Measurements from ENCODE around the gene LIM2. TPM values are rescaled to one million over a fixed set of nuclear protein-coding genes. Genes with fewer than 3 reads are reported as not detected.

The LIM2 gene
- total and polyA plus RNA-seq, 2 experiments from 2014 or later = not detected

DNA sequence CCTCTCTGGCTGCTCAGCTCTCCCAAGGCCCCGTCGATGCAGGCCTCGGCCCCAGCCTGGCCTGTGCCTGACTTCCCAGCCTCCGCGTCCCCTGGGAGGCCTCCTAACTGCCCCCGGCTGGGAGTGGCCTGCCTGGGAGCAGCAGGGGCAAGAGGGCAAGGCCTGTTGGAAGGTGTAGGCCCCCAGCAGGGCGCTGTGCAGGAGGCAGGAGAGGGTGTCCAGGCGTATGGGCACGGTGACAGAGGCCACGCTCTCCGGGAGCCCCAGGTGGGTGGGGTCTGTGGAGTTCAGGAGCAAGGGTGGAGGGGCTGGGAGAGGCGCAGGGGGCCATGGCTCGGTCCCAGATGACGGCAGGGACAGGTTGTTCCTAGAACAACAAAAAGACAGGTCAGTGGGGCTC lies 1.4 kb upstream of the LIM2 start:
- 92% methylated on average over 11 of the region's 14 CpGs for WGBS (ENCODE audit: low lambda C conversion rate, missing lambda C conversion rate)
- H3K9me2 ChIP-seq (replicated peaks; ENCODE audit: insufficient read depth) = no peaks in the 10 kb centered on the region
- H3K27me3 ChIP-seq = no peaks in the 10 kb centered on the region
- H4K20me1 ChIP-seq (ENCODE audit: insufficient read depth, poor library complexity, severe bottlenecking) = no peaks in the 10 kb centered on the region
- H3K9me3 ChIP-seq (ENCODE audit: low read depth) = no peaks in the 10 kb centered on the region
- no peaks in the 10 kb centered on the region for H3K79me2 ChIP-seq
- H3K4me3 ChIP-seq = no peak overlapping the region
- H3K4me1 ChIP-seq (ENCODE audit: insufficient read depth) = no peaks in the 10 kb centered on the region
- H2AFZ ChIP-seq = no peak overlapping the region
- no peak for DNase-seq (ENCODE audit: low spot score)
- TF ChIP-seq EZH2phosphoT487 (IDR thresholded peaks at IDR 0.05; ENCODE audit: low read depth, severe bottlenecking, unreplicated experiment) (no peak), EZH2 (IDR thresholded peaks at IDR 0.05; ENCODE audit: borderline replicate concordance) (no peak)
- TF ChIP-seq, protein P1, sequence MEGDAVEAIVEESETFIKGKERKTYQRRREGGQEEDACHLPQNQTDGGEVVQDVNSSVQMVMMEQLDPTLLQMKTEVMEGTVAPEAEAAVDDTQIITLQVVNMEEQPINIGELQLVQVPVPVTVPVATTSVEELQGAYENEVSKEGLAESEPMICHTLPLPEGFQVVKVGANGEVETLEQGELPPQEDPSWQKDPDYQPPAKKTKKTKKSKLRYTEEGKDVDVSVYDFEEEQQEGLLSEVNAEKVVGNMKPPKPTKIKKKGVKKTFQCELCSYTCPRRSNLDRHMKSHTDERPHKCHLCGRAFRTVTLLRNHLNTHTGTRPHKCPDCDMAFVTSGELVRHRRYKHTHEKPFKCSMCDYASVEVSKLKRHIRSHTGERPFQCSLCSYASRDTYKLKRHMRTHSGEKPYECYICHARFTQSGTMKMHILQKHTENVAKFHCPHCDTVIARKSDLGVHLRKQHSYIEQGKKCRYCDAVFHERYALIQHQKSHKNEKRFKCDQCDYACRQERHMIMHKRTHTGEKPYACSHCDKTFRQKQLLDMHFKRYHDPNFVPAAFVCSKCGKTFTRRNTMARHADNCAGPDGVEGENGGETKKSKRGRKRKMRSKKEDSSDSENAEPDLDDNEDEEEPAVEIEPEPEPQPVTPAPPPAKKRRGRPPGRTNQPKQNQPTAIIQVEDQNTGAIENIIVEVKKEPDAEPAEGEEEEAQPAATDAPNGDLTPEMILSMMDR (IDR thresholded peaks at IDR 0.05; ENCODE audit: poor library complexity) = no peak
- no peaks in the 10 kb centered on the region for H3K36me3 ChIP-seq (replicated peaks; ENCODE audit: insufficient read depth, low read depth)
- H3K27ac ChIP-seq = no peak overlapping the region
- H3K4me2 ChIP-seq = no peak overlapping the region

DNA sequence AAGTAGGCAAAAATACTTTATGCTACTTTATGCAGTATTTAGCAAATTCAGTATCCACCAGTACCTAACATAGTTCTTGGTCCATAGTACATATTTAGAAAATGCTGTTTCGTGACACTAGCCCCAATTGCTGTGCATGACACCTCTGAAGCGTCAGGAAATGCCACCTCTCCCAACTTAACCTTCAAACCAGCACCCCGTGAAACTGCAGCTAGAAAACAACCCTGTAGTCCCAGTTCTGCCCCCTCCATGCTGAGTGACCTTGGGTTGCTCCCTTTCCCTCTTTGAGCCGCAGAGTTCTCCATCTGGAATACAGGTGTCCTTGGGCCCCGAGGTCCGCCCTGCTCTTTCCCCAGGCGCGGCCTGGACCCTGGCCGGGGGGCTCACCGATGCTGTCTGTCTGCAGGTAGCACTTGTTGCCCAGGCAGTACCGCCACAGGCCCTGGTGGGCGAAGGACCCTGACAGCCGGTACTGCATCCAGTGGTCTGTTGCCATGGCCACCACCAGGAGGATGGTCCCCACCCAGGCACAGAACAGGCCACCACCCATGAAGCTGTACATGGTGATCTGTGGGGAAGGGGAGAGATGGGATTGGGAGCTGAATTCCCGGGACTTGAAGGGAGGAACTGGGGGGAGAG lies 773 bp downstream of the LIM2 start:
- no peak overlapping the region for H3K4me2 ChIP-seq

DNA sequence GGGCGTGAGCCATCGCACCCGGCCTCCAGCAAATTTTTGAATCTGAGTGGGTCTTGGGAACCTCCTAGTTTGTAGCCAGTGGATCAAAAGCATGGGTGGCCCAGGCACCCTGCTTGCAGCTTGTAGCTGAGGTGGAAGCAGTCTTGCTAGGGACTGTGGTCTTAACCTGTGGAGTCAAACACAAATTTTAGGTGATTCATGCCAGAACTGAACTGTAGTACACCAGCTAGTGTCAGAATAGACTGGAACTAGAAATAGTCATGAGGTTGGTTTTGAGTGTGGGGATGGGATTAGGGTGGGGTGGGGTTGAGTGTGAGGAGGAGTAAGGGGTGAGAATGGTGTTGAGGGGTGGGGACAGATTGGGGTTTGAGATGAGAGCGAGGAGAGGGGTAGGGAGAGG lies 5.8 kb downstream of the LIM2 start:
- H2AFZ ChIP-seq = no peak overlapping the region
- no peaks in the 10 kb centered on the region for H4K20me1 ChIP-seq (ENCODE audit: insufficient read depth, poor library complexity, severe bottlenecking)
- H3K79me2 ChIP-seq = no peaks in the 10 kb centered on the region
- 88% methylated on average over 4 of the region's 4 CpGs for WGBS (ENCODE audit: low lambda C conversion rate, missing lambda C conversion rate)
- H3K4me2 ChIP-seq = no peak overlapping the region
- H3K27me3 ChIP-seq = no peaks in the 10 kb centered on the region
- DNase-seq (ENCODE audit: low spot score) = no peak
- H3K9me2 ChIP-seq (replicated peaks; ENCODE audit: insufficient read depth) = no peaks in the 10 kb centered on the region
- H3K4me1 ChIP-seq (ENCODE audit: insufficient read depth) = no peaks in the 10 kb centered on the region
- TF ChIP-seq, protein P1 (IDR thresholded peaks at IDR 0.05; ENCODE audit: poor library complexity) = no peak
- no peak for TF ChIP-seq EZH2 (IDR thresholded peaks at IDR 0.05; ENCODE audit: borderline replicate concordance)
- TF ChIP-seq EZH2phosphoT487 (IDR thresholded peaks at IDR 0.05; ENCODE audit: low read depth, severe bottlenecking, unreplicated experiment) = no peak
- H3K9me3 ChIP-seq (ENCODE audit: low read depth) = no peaks in the 10 kb centered on the region
- H3K27ac ChIP-seq = no peak overlapping the region
- no peak overlapping the region for H3K4me3 ChIP-seq
- no peaks in the 10 kb centered on the region for H3K36me3 ChIP-seq (replicated peaks; ENCODE audit: insufficient read depth, low read depth)

More for the DNA sequence above, 773 bp downstream of the LIM2 start:
- H3K4me1 ChIP-seq (ENCODE audit: insufficient read depth) = no peaks in the 10 kb centered on the region
- H3K9me3 ChIP-seq (ENCODE audit: low read depth) = no peaks in the 10 kb centered on the region
- no peak overlapping the region for H3K4me3 ChIP-seq
- no peak for DNase-seq (ENCODE audit: low spot score)
- no peak overlapping the region for H3K27ac ChIP-seq
- 92% methylated on average over 14 of the region's 14 CpGs for WGBS (ENCODE audit: low lambda C conversion rate, missing lambda C conversion rate)
- no peaks in the 10 kb centered on the region for H3K9me2 ChIP-seq (replicated peaks; ENCODE audit: insufficient read depth)
- H4K20me1 ChIP-seq (ENCODE audit: insufficient read depth, poor library complexity, severe bottlenecking) = no peaks in the 10 kb centered on the region
- H3K36me3 ChIP-seq (replicated peaks; ENCODE audit: insufficient read depth, low read depth) = no peaks in the 10 kb centered on the region
- TF ChIP-seq EZH2 (IDR thresholded peaks at IDR 0.05; ENCODE audit: borderline replicate concordance) (no peak), EZH2phosphoT487 (IDR thresholded peaks at IDR 0.05; ENCODE audit: low read depth, severe bottlenecking, unreplicated experiment) (no peak)
- TF ChIP-seq, protein P1 (IDR thresholded peaks at IDR 0.05; ENCODE audit: poor library complexity) = no peak
- no peaks in the 10 kb centered on the region for H3K79me2 ChIP-seq
- H3K27me3 ChIP-seq = no peaks in the 10 kb centered on the region
- no peak overlapping the region for H2AFZ ChIP-seq
